Measurements from ENCODE around the gene MORC2. TPM values are rescaled to one million over a fixed set of nuclear protein-coding genes. Genes with fewer than 3 reads are reported as not detected.
A peak's percentile ranks its signal among the peaks of the same experiment; 100 is the strongest.

Gene MORC2
- total and polyA plus RNA-seq, 10 of the 15 experiments (the other 5 are each of a cell fraction or from before 2014, with no cell fraction given) = 1.7 to 16.3 (median 9.0) TPM

GRCh38 chr22:30902496-30903357 lies 65.8 kb downstream of the MORC2 start:
- in situ Hi-C loops (cut with MboI) = loop anchor here (25.0 kb wide), 2 partner anchors 140 to 265 kb away; partner anchors contain the start of gene SLC35E4
- Histone ChIP-seq H3K4me3 (no peak overlapping the region; the same call in 1 of the 2 replicates), H2AFZ (ENCODE audit: control insufficient read depth, low read depth, low read length) (peak overlapping the region; percentile 63), H3K36me3 (ENCODE audit: control insufficient read depth in 2 of 2, insufficient read depth in 2 of 2, low read length in 1 of 2) (peaks cover 0 to 3% of the 10 kb centered on the region in 2 experiments; a peak in 1 of 4 replicates), H3K27ac (ENCODE audit: control insufficient read depth, insufficient read depth) (0 out of 2 replicates have a peak overlapping the region, but pooled peaks have one; percentile 20), H3K79me2 (ENCODE audit: control insufficient read depth, insufficient read depth, low read length) (no peaks in the 10 kb centered on the region), H4K20me1 (ENCODE audit: control insufficient read depth, insufficient read depth) (no peaks in the 10 kb centered on the region), H3K9ac (ENCODE audit: control insufficient read depth, insufficient read depth, low read length) (no peak overlapping the region), H3K4me1 (ENCODE audit: control insufficient read depth, insufficient read depth, low read length) (peaks cover 9% of the 10 kb centered on the region), H3K27me3 (replicated peaks in 1 of 2; ENCODE audit: control insufficient read depth in 2 of 2, insufficient read depth in 2 of 2, low read length in 1 of 2) (no peaks in the 10 kb centered on the region), H3K9me3 (replicated peaks; ENCODE audit: control insufficient read depth, insufficient read depth, low read length) (no peaks in the 10 kb centered on the region; the same call in 2 of the 3 replicates), H3K4me2 (ENCODE audit: control insufficient read depth, insufficient read depth) (peak overlapping the region; percentile 31)
- ATAC-seq = peak; percentile 71
- intact Hi-C loops (cut with micrococcal nuclease; ENCODE audit: unreplicated experiment) = no loop called here
- SMC1A ChIA-PET (ENCODE audit: uncharacterized antibody, unreplicated experiment) = interaction anchor here (1.0 kb wide), 1 partner anchor 9 kb away, joined by 4 read pairs; no protein-coding TSS in a partner anchor
- peak; percentile 40 for DNase-seq (ENCODE audit: low read depth, low spot score)
- 45% methylated on average over 16 of the region's 16 CpGs for WGBS (ENCODE audit: insufficient coverage, insufficient replicate concordance, low lambda C conversion rate, missing lambda C conversion rate)
- RAD21 ChIA-PET (ENCODE audit: unreplicated experiment) = interaction anchor here (1.4 kb wide), 1 partner anchor 17 kb away, joined by 5 read pairs; no protein-coding TSS in a partner anchor
- CTCF ChIA-PET = interaction anchor here (0.7 to 3.3 kb wide), 5 partner anchors 11 to 269 kb away, joined by 3 to 11 read pairs (median 4); no protein-coding TSS in a partner anchor
- TF ChIP-seq ATF7 (IDR thresholded peaks at IDR 0.05; ENCODE audit: low read depth) = peak; percentile 28; the same call in 1 of the 2 replicates
- TF ChIP-seq MAX (IDR thresholded peaks at IDR 0.05; ENCODE audit: low read depth, low read length) = no peak
- TF ChIP-seq SPI1 (IDR thresholded peaks at IDR 0.05; ENCODE audit: borderline replicate concordance, insufficient read depth, low read depth, low read length) = peak; percentile 91
- no peak for TF ChIP-seq ZBED1 (IDR thresholded peaks at IDR 0.05; ENCODE audit: borderline replicate concordance)
- TF ChIP-seq RUNX3 (IDR thresholded peaks at IDR 0.05; ENCODE audit: low read length) = 0 out of 2 replicates have a peak, but pooled peaks have one; percentile 6
- peak; percentile 54 for TF ChIP-seq IKZF1 (conservative IDR thresholded peaks at IDR 0.05)
- TF ChIP-seq RELB (IDR thresholded peaks at IDR 0.05; ENCODE audit: low read depth) = 0 out of 2 replicates have a peak, but pooled peaks have one; percentile 29
- 0 out of 2 replicates have a peak, but pooled peaks have one; percentile 36 for TF ChIP-seq HDGF (IDR thresholded peaks at IDR 0.05)
- no peak for TF ChIP-seq NFIC (IDR thresholded peaks at IDR 0.05; ENCODE audit: low read depth, low read length)
- TF ChIP-seq IKZF2 (IDR thresholded peaks at IDR 0.05) = peak; percentile 54 to 69; a peak in 3 of 4 replicates
- no TSS peak for BruUV-seq (replicated peaks)
- no peak for FAIRE-seq
- POLR2A ChIA-PET = no interaction called here

All from GM12878 (cell line).